NCI-H82 treated with DMSO at 0.1 percent for 48 hours (cell line): Measurements from ENCODE around the gene CDKL5.

Experiments
- DNase-seq: peaks from one replicate; lab custom pipeline; 2025; ENCODE audit not compliant: unreplicated experiment; lab: John Stamatoyannopoulos, UW

Gene CDKL5

DNA sequence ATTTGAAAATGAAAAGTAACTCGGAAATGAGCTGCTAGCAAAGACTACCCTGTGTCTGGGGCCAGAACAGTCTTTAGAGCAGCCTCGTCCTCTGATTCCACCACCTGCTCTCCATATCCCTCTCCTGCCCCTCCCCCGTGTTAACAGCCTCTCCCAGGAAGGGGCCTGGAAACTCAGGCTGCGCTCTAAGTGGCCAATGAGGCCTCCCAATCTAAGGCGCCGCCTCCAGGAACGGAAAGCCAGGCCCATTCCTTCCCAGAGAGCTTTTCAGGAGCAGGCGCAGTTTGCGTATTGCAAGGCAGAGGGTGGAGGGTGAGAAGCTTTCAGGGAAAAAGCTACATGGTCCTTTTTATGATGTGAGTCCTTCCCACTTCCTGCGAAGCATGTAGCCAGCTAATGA is 215.3 kb downstream of the CDKL5 start:
- DNase-seq = peak; percentile 84

DNA sequence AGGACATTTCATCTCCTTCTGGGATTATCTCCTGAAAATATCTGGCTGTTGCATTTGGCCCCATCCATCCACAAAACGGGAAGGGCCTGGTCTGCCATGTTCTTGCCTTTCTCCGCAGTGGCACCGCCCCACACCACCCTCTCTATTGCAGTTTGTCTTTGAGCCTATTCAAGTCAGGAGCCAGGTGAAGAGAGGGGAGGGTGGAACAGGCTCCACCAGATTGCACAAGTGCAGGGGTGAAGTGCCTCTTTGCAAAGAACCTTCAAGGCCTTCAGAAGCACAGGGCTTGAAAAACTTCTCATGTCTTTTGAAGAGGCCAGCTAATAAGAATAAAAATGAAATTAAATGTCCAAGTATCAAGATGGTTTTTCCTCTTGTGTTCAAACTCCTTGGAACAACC is 217.8 kb downstream of the CDKL5 start:
- DNase-seq = no peak

DNA sequence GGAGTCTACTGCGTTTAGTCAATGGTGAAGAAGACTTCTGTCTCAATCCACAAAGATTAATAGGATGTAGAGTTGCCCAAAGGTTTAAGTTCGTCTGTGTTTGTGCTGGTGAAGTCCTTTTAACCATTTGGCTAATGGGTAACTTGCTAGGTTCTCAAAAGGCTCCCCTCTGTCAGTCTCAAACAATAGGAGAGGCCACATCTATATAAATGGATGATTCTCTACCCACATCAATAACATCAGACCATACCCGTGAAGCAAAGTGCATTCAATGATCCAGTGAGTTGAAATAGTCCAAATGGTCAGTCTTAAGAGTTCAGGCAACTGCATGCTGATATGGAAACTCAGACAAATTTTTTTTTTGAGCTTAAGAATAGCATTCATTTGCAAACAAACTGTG is 218.4 kb downstream of the CDKL5 start:
- DNase-seq = no peak

DNA sequence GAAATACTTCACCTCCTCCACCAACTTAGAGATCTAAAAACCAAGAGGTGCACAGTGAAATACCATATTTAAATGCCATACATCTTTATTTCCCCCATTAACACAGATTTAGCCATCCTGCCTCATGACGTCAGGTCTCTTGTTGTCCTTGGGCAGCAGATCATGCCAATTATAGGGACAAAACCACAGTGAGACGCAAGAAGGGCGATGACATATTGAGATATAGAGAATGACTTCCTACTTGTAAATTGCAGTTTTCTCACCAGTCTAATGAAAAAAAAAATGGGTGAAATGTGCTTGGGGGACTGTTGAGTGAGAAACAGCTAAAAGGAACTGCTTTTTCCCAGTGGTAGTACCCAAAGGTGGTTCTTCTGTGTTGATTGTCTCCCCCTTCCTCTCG is 222.2 kb downstream of the CDKL5 start:
- no peak for DNase-seq

GRCh38 chrX:18649498-18649951 is 224.1 kb downstream of the CDKL5 start:
- DNase-seq = no peak

- no peak for DNase-seq
Measured at GRCh38 chrX:18650662-18651061, 225.3 kb downstream of the CDKL5 start.

- DNase-seq = no peak
Measured at GRCh38 chrX:18652636-18653035, 227.2 kb downstream of the CDKL5 start.

DNA sequence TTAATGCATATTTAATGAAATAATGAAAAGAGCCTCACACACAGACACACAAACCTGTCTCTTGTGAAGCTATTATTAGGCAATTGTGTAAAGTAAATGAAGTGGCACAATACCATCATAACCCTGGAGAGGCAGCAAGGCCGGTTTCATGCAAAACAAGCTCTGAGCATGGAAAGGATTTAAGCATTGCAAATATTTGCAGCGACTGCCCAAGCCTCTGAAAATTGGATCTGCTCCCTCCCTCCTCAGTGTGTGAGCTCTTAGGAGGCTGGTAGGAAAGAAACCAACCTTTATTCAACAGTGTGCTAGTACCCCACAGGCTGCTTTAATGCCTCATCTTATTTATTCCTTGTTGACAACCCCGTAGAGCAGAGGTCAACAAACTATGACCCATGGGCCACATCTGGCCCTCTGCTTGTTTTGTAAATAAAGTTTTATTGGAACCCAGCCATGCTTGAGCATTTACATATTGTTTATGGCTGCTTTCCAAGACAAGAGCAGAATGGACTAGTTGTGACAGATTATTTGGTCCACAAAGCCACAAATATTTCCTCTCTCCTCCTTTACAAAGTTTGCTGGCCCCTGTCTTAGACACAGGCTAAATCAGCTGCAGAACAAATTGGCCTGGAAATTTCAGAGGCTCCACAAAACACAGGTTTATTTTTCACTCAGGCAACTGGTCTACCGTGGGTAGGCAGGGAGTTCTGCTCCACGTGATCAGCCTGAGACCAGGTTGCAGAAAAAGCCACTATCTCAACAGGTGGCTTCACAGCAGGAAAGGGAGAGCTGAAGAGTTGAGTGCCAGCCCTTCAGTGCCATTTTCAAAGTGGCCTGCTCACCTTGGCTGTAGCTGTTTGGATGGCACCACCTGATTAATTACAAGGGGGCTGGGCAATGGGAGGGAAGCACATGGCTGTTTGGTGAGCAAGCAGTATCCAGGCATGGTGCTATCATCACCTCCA is 229.7 kb downstream of the CDKL5 start:
- peak; percentile 50 for DNase-seq

- DNase-seq = no peak
Measured at GRCh38 chrX:18661273-18661672, 235.9 kb downstream of the CDKL5 start.

DNA sequence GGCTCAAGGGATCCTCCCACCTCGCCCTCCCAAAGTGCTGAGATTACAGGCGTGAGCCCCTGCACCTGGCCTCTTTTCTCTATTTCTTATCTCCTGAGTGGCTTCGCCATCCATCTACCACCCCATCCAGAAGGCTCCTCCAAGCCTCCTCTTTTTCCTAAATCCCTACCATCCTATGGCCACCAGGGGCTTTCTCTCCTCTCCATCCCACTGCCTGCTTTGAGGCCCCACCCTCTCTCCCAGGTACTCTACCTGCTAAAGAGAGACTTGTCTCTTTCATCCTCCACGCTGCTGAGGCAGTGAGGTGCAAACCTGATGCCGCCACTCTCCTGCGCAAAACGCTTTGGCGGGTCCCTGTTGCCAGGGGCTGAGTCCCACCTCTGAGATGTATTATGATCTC is 239.5 kb downstream of the CDKL5 start:
- DNase-seq = no peak

- DNase-seq = no peak
Measured at GRCh38 chrX:18666614-18667013, 241.2 kb downstream of the CDKL5 start.

DNA sequence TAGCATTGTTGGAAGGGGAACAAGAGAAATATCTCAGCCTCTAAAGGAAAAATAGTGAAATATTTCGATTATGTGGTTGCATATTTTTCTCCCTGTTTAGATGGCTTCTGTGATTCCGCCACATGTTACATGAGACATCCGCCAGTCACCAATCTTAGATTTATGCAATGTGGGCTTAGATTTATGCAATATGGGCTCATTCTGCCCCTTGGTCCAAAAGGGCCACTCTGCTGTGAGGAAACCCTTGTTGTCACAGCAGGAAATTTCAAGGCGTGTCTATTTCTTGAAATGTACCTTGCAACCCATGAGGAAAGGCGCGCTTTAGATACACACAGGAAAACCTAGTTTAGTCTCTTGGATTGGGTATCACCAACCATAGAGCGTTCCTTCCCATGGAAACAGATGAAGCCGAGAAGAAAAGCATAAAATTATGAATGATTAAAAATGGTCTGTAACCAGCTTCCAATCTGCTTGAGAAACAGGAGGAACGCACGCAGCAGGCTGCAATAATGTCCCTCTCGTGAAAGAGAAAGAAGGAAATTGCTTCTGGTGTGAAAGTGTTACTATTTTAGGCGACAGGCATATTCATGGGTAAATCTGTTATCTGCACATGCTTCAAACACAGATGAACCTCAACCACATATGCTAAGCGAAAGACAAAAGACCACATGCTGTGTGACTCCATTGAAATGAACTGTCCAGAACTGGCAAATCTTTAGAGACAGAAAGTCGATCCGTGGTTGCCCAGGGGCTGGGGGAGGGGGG is 242.8 kb downstream of the CDKL5 start:
- DNase-seq = no peak

- DNase-seq = peak; percentile 94
Measured at GRCh38 chrX:18672008-18672407, 246.6 kb downstream of the CDKL5 start, which contains the start of gene RS1. Gene RS1 (minus strand): TSS chrX:18672108. CDS start chrX:18672068, 40 bp downstream.

DNA sequence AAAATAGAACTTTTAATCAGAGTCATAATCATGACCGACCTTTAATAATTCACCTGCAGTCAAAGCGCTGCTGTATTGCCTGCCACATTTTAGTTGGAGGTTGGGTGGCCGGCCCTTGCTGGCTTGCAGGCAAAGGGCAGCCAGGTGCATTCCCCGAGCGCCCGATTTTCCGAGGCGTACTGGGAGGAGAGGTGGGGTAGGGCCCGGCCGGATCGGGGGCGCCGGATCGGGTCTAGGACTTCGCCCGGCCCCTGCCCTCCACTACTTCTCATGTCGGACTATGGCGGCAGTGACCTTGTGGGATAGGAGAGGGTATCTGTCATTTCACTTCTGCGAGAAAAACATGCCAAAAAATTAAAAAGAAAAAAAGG is 249.0 kb downstream of the CDKL5 start:
- DNase-seq = no peak

- peak; percentile 51 for DNase-seq
Measured at GRCh38 chrX:18674788-18675735, 249.7 kb downstream of the CDKL5 start.

- DNase-seq = no peak
Measured at GRCh38 chrX:18676050-18676449, 250.6 kb downstream of the CDKL5 start.

GRCh38 chrX:18676470-18676869 is 251.1 kb downstream of the CDKL5 start:
- peak; percentile 28 for DNase-seq

DNA sequence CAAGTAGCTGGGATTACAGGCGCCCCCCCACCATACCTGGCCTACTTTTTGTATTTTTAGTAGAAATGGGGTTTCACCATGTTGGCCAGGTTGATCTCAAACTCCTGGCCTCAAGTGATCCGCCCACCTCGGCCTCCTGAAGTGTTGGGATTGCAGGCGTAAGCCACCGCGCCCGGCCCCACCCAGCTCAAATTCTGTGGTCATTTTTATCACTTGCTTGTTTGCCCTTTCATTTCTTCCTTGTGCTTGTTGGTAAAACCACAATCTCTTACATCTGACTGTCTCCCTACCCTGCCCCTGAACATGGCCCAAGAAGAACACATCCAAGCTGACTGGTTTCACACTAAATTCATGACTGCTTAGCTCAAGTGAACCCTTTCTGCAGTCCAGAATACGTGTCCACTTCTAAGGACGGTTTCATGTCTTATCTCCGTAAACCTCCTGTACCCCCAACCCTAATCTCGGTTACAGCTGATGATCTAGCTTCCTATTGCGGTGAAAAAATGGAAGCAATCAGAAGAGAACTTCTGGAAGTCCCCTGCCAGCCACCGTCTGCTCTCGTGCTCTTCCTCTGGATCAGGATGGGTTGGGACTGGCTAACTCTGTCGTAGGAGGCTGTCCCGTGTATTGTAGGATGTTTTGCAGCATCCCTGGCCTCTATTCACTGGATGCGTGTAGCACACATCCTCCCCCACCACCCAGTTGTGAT is 251.9 kb downstream of the CDKL5 start:
- DNase-seq = no peak

GRCh38 chrX:18681996-18682395 is 256.6 kb downstream of the CDKL5 start:
- peak; percentile 14 for DNase-seq

- no peak for DNase-seq
Measured at GRCh38 chrX:18682979-18683387, 257.6 kb downstream of the CDKL5 start.
